GM23338 (cell line): ENCODE results near the gene POLR3F. TPM values are rescaled to one million over a fixed set of nuclear protein-coding genes. Genes with fewer than 3 reads are reported as not detected.

ENCODE experiments used
- ATAC-seq: fragments of 200-7000 bp; cut with Tn5 transposase; 3 replicates; pipeline ENCODE4 v1.9.1; 2020
- DNase-seq: peaks from one replicate; pipeline ENCODE4 v3.0.0-alpha.2; 2015; ENCODE audit warnings: low spot score
- H2AFZ ChIP-seq: fragments of 200-600 bp; sonication (generic); 2 replicates; pipeline ENCODE4 v1.8.0; 2016; ENCODE audit warnings: antibody characterized with exemption, mild to moderate bottlenecking, moderate library complexity
- H3F3A ChIP-seq: fragments of 200-600 bp; sonication (generic); replicated peaks from 2 replicates; pipeline ENCODE4 v1.8.0; 2017; ENCODE audit warnings: antibody characterized with exemption, mixed run types, low read depth
- H3K27ac ChIP-seq: fragments of 200-600 bp; sonication (generic); 2 replicates; pipeline ENCODE4 v1.6.1; 2016; ENCODE audit warnings: low read depth
- H3K27me3 ChIP-seq: fragments of 200-600 bp; sonication (generic); 2 replicates; pipeline ENCODE4 v1.8.0; 2016; ENCODE audit warnings: mild to moderate bottlenecking, mixed run types, moderate library complexity; ENCODE audit not compliant: insufficient read depth
- H3K36me3 ChIP-seq: fragments of 200-600 bp; sonication (generic); 2 replicates; pipeline ENCODE4 v1.8.0; 2016; ENCODE audit warnings: mild to moderate bottlenecking; ENCODE audit not compliant: insufficient read depth
- H3K4me1 ChIP-seq: fragments of 200-600 bp; sonication (generic); 2 replicates; pipeline ENCODE4 v1.8.0; 2016; ENCODE audit warnings: mild to moderate bottlenecking, moderate library complexity; ENCODE audit not compliant: insufficient read depth
- H3K4me2 ChIP-seq: fragments of 200-600 bp; sonication (generic); 2 replicates; pipeline ENCODE4 v1.7.1; 2017; ENCODE audit warnings: mixed run types
- H3K4me3 ChIP-seq: fragments of 200-600 bp; sonication (generic); 2 replicates; pipeline ENCODE4 v1.6.1; 2016; ENCODE audit warnings: mixed run types
- H3K79me2 ChIP-seq: fragments of 200-600 bp; sonication (generic); replicated peaks from 2 replicates; pipeline ENCODE4 v1.8.0; 2017; ENCODE audit warnings: mild to moderate bottlenecking; ENCODE audit not compliant: insufficient read depth
- H3K9me2 ChIP-seq: fragments of 200-600 bp; sonication (generic); 2 replicates; pipeline ENCODE4 v1.8.0; 2017; ENCODE audit not compliant: insufficient read depth
- H4K20me1 ChIP-seq: fragments of 200-600 bp; sonication (generic); replicated peaks from 2 replicates; pipeline ENCODE4 v1.8.0; 2017; ENCODE audit warnings: mild to moderate bottlenecking; ENCODE audit not compliant: insufficient read depth
- H3K27ac Mint-ChIP-seq: 2 replicates; pipeline ENCODE4 v1.8.0; 2020; ENCODE audit warnings: inconsistent platforms, mild to moderate bottlenecking, moderate library complexity, mixed read lengths
- H3K27me3 Mint-ChIP-seq: 3 replicates; pipeline ENCODE4 v1.8.0; 2022; ENCODE audit warnings: low read depth, mild to moderate bottlenecking, moderate library complexity, mixed read lengths, inconsistent platforms; ENCODE audit not compliant: insufficient read depth, poor library complexity
- H3K36me3 Mint-ChIP-seq: 3 replicates; pipeline ENCODE4 v1.8.0; 2021; ENCODE audit warnings: low read depth, mild to moderate bottlenecking, inconsistent platforms, moderate library complexity, mixed read lengths
- H3K4me1 Mint-ChIP-seq: 3 replicates; pipeline ENCODE4 v1.8.0; 2020; ENCODE audit warnings: mild to moderate bottlenecking, inconsistent platforms, mixed read lengths
- H3K4me3 Mint-ChIP-seq: 3 replicates; pipeline ENCODE4 v1.8.0; 2021; ENCODE audit warnings: moderate library complexity, mild to moderate bottlenecking, inconsistent platforms, mixed read lengths
- H3K9me3 Mint-ChIP-seq: 3 replicates; pipeline ENCODE4 v1.8.0; 2020; ENCODE audit warnings: moderate library complexity, mild to moderate bottlenecking, inconsistent platforms, mixed read lengths
- ETS1 ChIP-seq: IDR thresholded peaks from 2 replicates; pipeline ENCODE4 v1.6.1; 2016; ENCODE audit warnings: antibody characterized with exemption
- EZH2 ChIP-seq: fragments of 200-600 bp; sonication (generic); IDR thresholded peaks from one replicate; pipeline ENCODE4 v1.8.0; 2017; ENCODE audit warnings: antibody characterized with exemption, mild to moderate bottlenecking, low read depth; ENCODE audit not compliant: unreplicated experiment
- EZH2phosphoT487 ChIP-seq: fragments of 200-600 bp; sonication (generic); IDR thresholded peaks from one replicate; pipeline ENCODE4 v1.8.1; 2018; ENCODE audit warnings: antibody characterized with exemption; ENCODE audit not compliant: unreplicated experiment
- JUNB ChIP-seq: IDR thresholded peaks from one replicate; pipeline ENCODE4 v1.6.1; 2016; ENCODE audit warnings: antibody characterized with exemption; ENCODE audit not compliant: unreplicated experiment
- NANOG ChIP-seq: IDR thresholded peaks from 2 replicates; pipeline ENCODE4 v1.6.1; 2016; ENCODE audit warnings: antibody characterized with exemption, borderline replicate concordance
- POLR2AphosphoS5 ChIP-seq: IDR thresholded peaks from 2 replicates; pipeline ENCODE4 v1.6.1; 2016; ENCODE audit warnings: antibody characterized with exemption, low read depth
- REST ChIP-seq: IDR thresholded peaks from one replicate; pipeline ENCODE4 v1.6.1; 2018; ENCODE audit warnings: antibody characterized with exemption; ENCODE audit not compliant: unreplicated experiment
- STAT1 ChIP-seq: IDR thresholded peaks from one replicate; pipeline ENCODE4 v1.6.1; 2016; ENCODE audit warnings: antibody characterized with exemption; ENCODE audit not compliant: unreplicated experiment
- ZNF114 ChIP-seq: fragments of 250-450 bp; sonication (Bioruptor Pico); IDR thresholded peaks from 2 replicates; pipeline ENCODE4 v1.5.0; 2020; ENCODE audit warnings: mild to moderate bottlenecking, moderate library complexity
- ZNF331 ChIP-seq: fragments of 250-450 bp; sonication (Bioruptor Pico); IDR thresholded peaks from 2 replicates; pipeline ENCODE4 v1.5.0; 2020; ENCODE audit warnings: low read depth, mild to moderate bottlenecking, moderate library complexity
- ZNF462 ChIP-seq: fragments of 250-450 bp; sonication (Bioruptor Pico); IDR thresholded peaks from 2 replicates; pipeline ENCODE4 v1.5.0; 2020; ENCODE audit warnings: mild to moderate bottlenecking, moderate library complexity
- polyA plus RNA-seq: library from polyadenylated mRNA; unstranded; fragments of >200 nt; fragmentation: Nextera tagmentation; extraction: Ambion mirVana; gene quantifications from 2 replicates; pipeline ENCODE4 v1.2.1, GENCODE V29; 2016
- total RNA-seq: library from RNA; depleted of rRNA; stranded (reverse); fragments of >200 nt; shearing (Covaris generic); gene quantifications from 2 replicates; pipeline ENCODE4 v1.2.3, GENCODE V29; 2014

Gene POLR3F
- total and polyA plus RNA-seq, 2 experiments from 2014 or later: 11.0 to 30.6 TPM

- no peaks in the 10 kb centered on the region for H4K20me1 ChIP-seq
- H3K9me2 ChIP-seq: no peaks in the 10 kb centered on the region
- Mint-ChIP-seq H3K27ac (no peak overlapping the region), H3K4me3 (no peak overlapping the region), H3K36me3 (no peaks in the 10 kb centered on the region), H3K27me3 (peaks cover 2% of the 10 kb centered on the region), H3K4me1 (no peaks in the 10 kb centered on the region), H3K9me3 (no peaks in the 10 kb centered on the region)
- H2AFZ ChIP-seq: no peak overlapping the region
- H3K4me1 ChIP-seq: no peaks in the 10 kb centered on the region
- no peaks in the 10 kb centered on the region for H3K27me3 ChIP-seq
- H3K4me2 ChIP-seq: no peak overlapping the region
- no peaks in the 10 kb centered on the region for H3K36me3 ChIP-seq
- H3K79me2 ChIP-seq: no peaks in the 10 kb centered on the region
- TF ChIP-seq ZNF331 (CRISPR knock-in tag) (no peak), ZNF462 (CRISPR knock-in tag) (no peak), STAT1 (no peak), JUNB (no peak), ZNF114 (CRISPR knock-in tag) (no peak), NANOG (no peak), ETS1 (no peak), REST (no peak), EZH2phosphoT487 (no peak), EZH2 (no peak), POLR2AphosphoS5 (no peak)
- DNase-seq (no peak), ATAC-seq (no peak)
- H3F3A ChIP-seq: no peaks in the 10 kb centered on the region
- no peak overlapping the region for H3K4me3 ChIP-seq
- no peak overlapping the region for H3K27ac ChIP-seq
These were observed 38.6 kb upstream of the POLR3F start for GRCh38 chr20:18428490-18429173.
